ACHN (cell line): ENCODE results near the gene ELP4.
A peak's percentile ranks its signal among the peaks of the same experiment; 100 is the strongest.

Experiments used
- DNase-seq: peaks from one replicate; pipeline ENCODE4 v3.0.0-alpha.2; 2015
- in situ Hi-C: cut with HindIII; loops from 2 replicates; pipeline ENCODE4 v1.10.0; 2017; ENCODE audit warnings: low sequenced_read_pairs, low pct_ligation_motif_present, low pct_unique_long_range_greater_than_20kb

The ELP4 gene

GRCh38 chr11:31812383-31813381 is 303.1 kb downstream of the ELP4 start:
- peak; percentile 39 for DNase-seq
- in situ Hi-C loops, result no loop called here

- in situ Hi-C loops, result no loop called here
- DNase-seq, result peak; percentile 24
Observed at GRCh38 chr11:31813391-31814175, 304.0 kb downstream of the ELP4 start.

- DNase-seq, result peak; percentile 37
- in situ Hi-C loops, result no loop called here
Observed at GRCh38 chr11:31814176-31814868, 304.8 kb downstream of the ELP4 start.

- in situ Hi-C loops, result no loop called here
- DNase-seq, result peak; percentile 19
Observed at GRCh38 chr11:31815711-31816467, 306.3 kb downstream of the ELP4 start.

GRCh38 chr11:31816468-31817053 is 307.0 kb downstream of the ELP4 start:
- in situ Hi-C loops, result no loop called here
- peak; percentile 19 for DNase-seq

GRCh38 chr11:31817054-31817620 is 307.6 kb downstream of the ELP4 start:
- DNase-seq, result peak; percentile 27

GRCh38 chr11:31817621-31818424 is 308.3 kb downstream of the ELP4 start:
- DNase-seq, result no peak
- in situ Hi-C loops, result no loop called here

More at GRCh38 chr11:31817054-31817620, 307.6 kb downstream of the ELP4 start:
- in situ Hi-C loops, result no loop called here

- no peak for DNase-seq
- in situ Hi-C loops, result no loop called here
Observed at GRCh38 chr11:31818425-31818755, 308.8 kb downstream of the ELP4 start.

- no peak for DNase-seq
Observed at GRCh38 chr11:31818874-31819331, 309.3 kb downstream of the ELP4 start.

GRCh38 chr11:31819621-31820437 is 310.3 kb downstream of the ELP4 start:
- DNase-seq, result no peak
- in situ Hi-C loops, result no loop called here

More at GRCh38 chr11:31818874-31819331, 309.3 kb downstream of the ELP4 start:
- in situ Hi-C loops, result no loop called here

GRCh38 chr11:31820438-31820818 is 310.9 kb downstream of the ELP4 start:
- in situ Hi-C loops, result no loop called here
- DNase-seq, result no peak

- DNase-seq, result no peak
- in situ Hi-C loops, result no loop called here
Observed at GRCh38 chr11:31821235-31821764, 311.7 kb downstream of the ELP4 start.

GRCh38 chr11:31821766-31822165 is 312.2 kb downstream of the ELP4 start:
- DNase-seq, result no peak
- in situ Hi-C loops, result no loop called here

GRCh38 chr11:31822175-31822926 is 312.8 kb downstream of the ELP4 start:
- in situ Hi-C loops, result no loop called here

More at GRCh38 chr11:31822175-31822926, 312.8 kb downstream of the ELP4 start:
- DNase-seq, result no peak
